Transverse colon (tissue), 3 donors: ENCODE measurements around the gene SERINC5.

Source experiments
- CTCF ChIP-seq, 5 experiments: fragments of 200-600 bp in 3 of 5; fragments of 450-650 bp in 2 of 5; sonication (generic) in 3 of 5; IDR thresholded peaks; 1 replicate in 2 of 5; 2 replicates in 3 of 5; pipeline ENCODE4 v1.5.1; 2016 to 2017; ENCODE audit warnings: antibody characterized with exemption in 5 of 5, inconsistent platforms in 3 of 5, mild to moderate bottlenecking in 2 of 5, moderate library complexity in 1 of 5
- EP300 ChIP-seq: sonication (generic); formaldehyde crosslinking; IDR thresholded peaks from one replicate; pipeline ENCODE4 v1.6.1; 2017; ENCODE audit warnings: antibody characterized with exemption, low read depth
- POLR2A ChIP-seq: fragments of 450-650 bp; IDR thresholded peaks from one replicate; pipeline ENCODE4 v1.6.1; 2016; ENCODE audit warnings: antibody characterized with exemption, mild to moderate bottlenecking, moderate library complexity

- TF ChIP-seq POLR2A (no peak), CTCF (IDR thresholded peaks at IDR 0.05) (no peak), EP300 (no peak)
Measured at GRCh38 chr5:80195837-80196400, 59.9 kb downstream of the SERINC5 start.
